ENCODE measurements around the gene DCST1.

The DCST1 gene

GRCh38 chr1:155037851-155038441 lies 4.3 kb downstream of the DCST1 start:
- Histone ChIP-seq H3K4me3 (ENCODE audit: low read depth, low read length) (no peak overlapping the region), H3K36me3 (ENCODE audit: control insufficient read depth, insufficient read depth, low read length) (no peaks in the 10 kb centered on the region), H3K27me3 (ENCODE audit: control insufficient read depth, insufficient read depth, low read length) (peaks cover 7% of the 10 kb centered on the region; the same call in 1 of the 2 replicates), H3K4me1 (ENCODE audit: control insufficient read depth, insufficient read depth, low read length) (no peaks in the 10 kb centered on the region), H3K9ac (ENCODE audit: low read depth, low read length) (no peak overlapping the region), H3K27ac (ENCODE audit: low read depth, low read length) (no peak overlapping the region), H3K9me3 (ENCODE audit: control insufficient read depth, insufficient read depth, low read length) (no peaks in the 10 kb centered on the region)

- Histone ChIP-seq H3K27me3 (ENCODE audit: control insufficient read depth, insufficient read depth, low read length) (peaks cover 7% of the 10 kb centered on the region; the same call in 1 of the 2 replicates), H3K4me3 (ENCODE audit: low read depth, low read length) (no peak overlapping the region), H3K4me1 (ENCODE audit: control insufficient read depth, insufficient read depth, low read length) (no peaks in the 10 kb centered on the region), H3K36me3 (ENCODE audit: control insufficient read depth, insufficient read depth, low read length) (no peaks in the 10 kb centered on the region), H3K9ac (ENCODE audit: low read depth, low read length) (no peak overlapping the region), H3K9me3 (ENCODE audit: control insufficient read depth, insufficient read depth, low read length) (no peaks in the 10 kb centered on the region), H3K27ac (ENCODE audit: low read depth, low read length) (no peak overlapping the region)
These were observed 5.1 kb downstream of the DCST1 start for GRCh38 chr1:155038602-155039307.

GRCh38 chr1:155039308-155039669 lies 5.7 kb downstream of the DCST1 start:
- Histone ChIP-seq H3K4me1 (ENCODE audit: control insufficient read depth, insufficient read depth, low read length) (no peaks in the 10 kb centered on the region), H3K9ac (ENCODE audit: low read depth, low read length) (no peak overlapping the region), H3K4me3 (ENCODE audit: low read depth, low read length) (no peak overlapping the region), H3K36me3 (ENCODE audit: control insufficient read depth, insufficient read depth, low read length) (no peaks in the 10 kb centered on the region), H3K9me3 (ENCODE audit: control insufficient read depth, insufficient read depth, low read length) (no peaks in the 10 kb centered on the region), H3K27me3 (ENCODE audit: control insufficient read depth, insufficient read depth, low read length) (peaks cover 7% of the 10 kb centered on the region; the same call in 1 of the 2 replicates), H3K27ac (ENCODE audit: low read depth, low read length) (no peak overlapping the region)

- Histone ChIP-seq H3K27me3 (ENCODE audit: control insufficient read depth, insufficient read depth, low read length) (peaks cover 7% of the 10 kb centered on the region; the same call in 1 of the 2 replicates), H3K27ac (ENCODE audit: low read depth, low read length) (no peak overlapping the region), H3K9ac (ENCODE audit: low read depth, low read length) (no peak overlapping the region), H3K36me3 (ENCODE audit: control insufficient read depth, insufficient read depth, low read length) (no peaks in the 10 kb centered on the region), H3K9me3 (ENCODE audit: control insufficient read depth, insufficient read depth, low read length) (no peaks in the 10 kb centered on the region), H3K4me3 (ENCODE audit: low read depth, low read length) (no peak overlapping the region), H3K4me1 (ENCODE audit: control insufficient read depth, insufficient read depth, low read length) (peaks cover 7% of the 10 kb centered on the region; the same call in 1 of the 2 replicates)
These were observed 6.9 kb downstream of the DCST1 start for GRCh38 chr1:155040358-155041093.

- H3K27me3 ChIP-seq (ENCODE audit: control insufficient read depth, insufficient read depth, low read length): peaks cover 7% of the 10 kb centered on the region; the same call in 1 of the 2 replicates
- H3K4me1 ChIP-seq (ENCODE audit: control insufficient read depth, insufficient read depth, low read length): peaks cover 7% of the 10 kb centered on the region; the same call in 1 of the 2 replicates
- H3K4me3 ChIP-seq (ENCODE audit: low read depth, low read length): no peak overlapping the region
- no peak overlapping the region for H3K27ac ChIP-seq (ENCODE audit: low read depth, low read length)
- no peak overlapping the region for H3K9ac ChIP-seq (ENCODE audit: low read depth, low read length)
- H3K9me3 ChIP-seq (ENCODE audit: control insufficient read depth, insufficient read depth, low read length): no peaks in the 10 kb centered on the region
- no peaks in the 10 kb centered on the region for H3K36me3 ChIP-seq (ENCODE audit: control insufficient read depth, insufficient read depth, low read length)
These were observed 9.2 kb downstream of the DCST1 start for GRCh38 chr1:155042789-155043188.

GRCh38 chr1:155043301-155043702 lies 9.7 kb downstream of the DCST1 start:
- Histone ChIP-seq H3K4me3 (ENCODE audit: low read depth, low read length) (no peak overlapping the region), H3K27ac (ENCODE audit: low read depth, low read length) (no peak overlapping the region), H3K36me3 (ENCODE audit: control insufficient read depth, insufficient read depth, low read length) (no peaks in the 10 kb centered on the region), H3K9ac (ENCODE audit: low read depth, low read length) (no peak overlapping the region), H3K27me3 (ENCODE audit: control insufficient read depth, insufficient read depth, low read length) (peaks cover 6% of the 10 kb centered on the region; the same call in 1 of the 2 replicates), H3K9me3 (ENCODE audit: control insufficient read depth, insufficient read depth, low read length) (no peaks in the 10 kb centered on the region), H3K4me1 (ENCODE audit: control insufficient read depth, insufficient read depth, low read length) (peaks cover 7% of the 10 kb centered on the region; the same call in 1 of the 2 replicates)

- Histone ChIP-seq H3K27me3 (ENCODE audit: control insufficient read depth, insufficient read depth, low read length) (peaks cover 2% of the 10 kb centered on the region; the same call in 1 of the 2 replicates), H3K4me1 (ENCODE audit: control insufficient read depth, insufficient read depth, low read length) (peaks cover 7% of the 10 kb centered on the region; the same call in 1 of the 2 replicates), H3K36me3 (ENCODE audit: control insufficient read depth, insufficient read depth, low read length) (no peaks in the 10 kb centered on the region), H3K9me3 (ENCODE audit: control insufficient read depth, insufficient read depth, low read length) (no peaks in the 10 kb centered on the region), H3K9ac (ENCODE audit: low read depth, low read length) (no peak overlapping the region), H3K27ac (ENCODE audit: low read depth, low read length) (no peak overlapping the region), H3K4me3 (ENCODE audit: low read depth, low read length) (no peak overlapping the region)
These were observed 10.2 kb downstream of the DCST1 start for GRCh38 chr1:155043793-155044192.

- Histone ChIP-seq H3K9ac (ENCODE audit: low read depth, low read length) (no peak overlapping the region), H3K27ac (ENCODE audit: low read depth, low read length) (no peak overlapping the region), H3K27me3 (ENCODE audit: control insufficient read depth, insufficient read depth, low read length) (no peaks in the 10 kb centered on the region), H3K4me3 (ENCODE audit: low read depth, low read length) (no peak overlapping the region), H3K36me3 (ENCODE audit: control insufficient read depth, insufficient read depth, low read length) (no peaks in the 10 kb centered on the region), H3K9me3 (ENCODE audit: control insufficient read depth, insufficient read depth, low read length) (no peaks in the 10 kb centered on the region), H3K4me1 (ENCODE audit: control insufficient read depth, insufficient read depth, low read length) (peaks cover 7% of the 10 kb centered on the region; the same call in 1 of the 2 replicates)
These were observed 10.7 kb downstream of the DCST1 start for GRCh38 chr1:155044365-155044764.

GRCh38 chr1:155044812-155045657 lies 11.4 kb downstream of the DCST1 start:
- no peaks in the 10 kb centered on the region for H3K36me3 ChIP-seq (ENCODE audit: control insufficient read depth, insufficient read depth, low read length)
- H3K9me3 ChIP-seq (ENCODE audit: control insufficient read depth, insufficient read depth, low read length): no peaks in the 10 kb centered on the region
- peaks cover 4% of the 10 kb centered on the region; the same call in 1 of the 2 replicates for H3K27me3 ChIP-seq (ENCODE audit: control insufficient read depth, insufficient read depth, low read length)
- H3K9ac ChIP-seq (ENCODE audit: low read depth, low read length): no peak overlapping the region
- peaks cover 7% of the 10 kb centered on the region for H3K4me1 ChIP-seq (ENCODE audit: control insufficient read depth, insufficient read depth, low read length)
- no peak overlapping the region for H3K27ac ChIP-seq (ENCODE audit: low read depth, low read length)
- no peak overlapping the region for H3K4me3 ChIP-seq (ENCODE audit: low read depth, low read length)

- Histone ChIP-seq H3K9ac (ENCODE audit: low read depth, low read length) (no peak overlapping the region), H3K4me3 (ENCODE audit: low read depth, low read length) (no peak overlapping the region), H3K36me3 (ENCODE audit: control insufficient read depth, insufficient read depth, low read length) (no peaks in the 10 kb centered on the region), H3K27me3 (ENCODE audit: control insufficient read depth, insufficient read depth, low read length) (peaks cover 20% of the 10 kb centered on the region), H3K27ac (ENCODE audit: low read depth, low read length) (no peak overlapping the region), H3K9me3 (ENCODE audit: control insufficient read depth, insufficient read depth, low read length) (no peaks in the 10 kb centered on the region), H3K4me1 (ENCODE audit: control insufficient read depth, insufficient read depth, low read length) (peaks cover 7% of the 10 kb centered on the region)
These were observed 15.1 kb downstream of the DCST1 start for GRCh38 chr1:155048449-155049334.

Measured in HUES48 (cell line).